GM10847 (cell line): ENCODE data around the gene BRINP3.

Experiments used
- POLR2A ChIP-seq: IDR thresholded peaks from 2 replicates; pipeline ENCODE4 v1.6.1; 2011; ENCODE audit not compliant: insufficient read length; ENCODE audit errors: extremely low read depth

Gene BRINP3

DNA sequence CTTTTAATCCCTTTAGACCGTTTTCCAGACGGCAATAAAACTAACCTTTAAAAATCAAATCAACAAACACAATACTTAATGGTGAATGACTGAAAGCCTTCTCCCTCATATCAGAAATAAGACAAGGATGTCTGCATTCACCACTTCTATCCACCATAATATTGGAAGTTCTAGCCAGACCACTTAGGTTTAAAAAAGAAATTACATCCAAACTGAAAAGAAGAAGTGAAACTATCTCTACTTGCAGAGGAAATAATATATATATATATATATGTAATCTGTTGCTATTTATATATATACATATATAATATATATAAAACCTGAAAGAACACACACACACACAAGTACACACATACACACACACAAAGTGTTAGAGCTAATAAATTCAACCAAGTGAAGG, 100.4 kb downstream of the BRINP3 start:
- no peak for TF ChIP-seq POLR2A

DNA sequence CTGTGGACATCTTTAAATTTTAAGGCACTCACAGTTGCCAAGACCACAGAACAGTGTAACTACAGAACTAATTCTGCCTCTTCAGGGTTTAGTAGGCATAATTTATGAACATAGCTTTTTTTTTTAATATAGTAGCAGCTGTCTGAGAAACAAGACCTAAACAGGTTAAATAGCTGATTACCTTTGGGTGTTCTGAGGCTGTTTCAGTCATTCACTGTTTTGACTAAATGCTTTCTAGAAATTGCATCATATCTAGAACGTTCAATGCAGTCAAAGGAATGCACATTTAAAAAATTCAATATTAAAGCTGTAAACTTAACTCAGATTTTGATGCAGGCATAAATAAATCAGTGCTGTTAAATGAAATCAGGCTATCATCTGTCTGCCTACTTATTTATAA, 101.6 kb downstream of the BRINP3 start:
- no peak for TF ChIP-seq POLR2A

GRCh38 chr1:190373705-190374336, 103.8 kb downstream of the BRINP3 start:
- TF ChIP-seq POLR2A, result no peak

- TF ChIP-seq POLR2A, result no peak
These were observed 110.5 kb downstream of the BRINP3 start for GRCh38 chr1:190367200-190367599.

DNA sequence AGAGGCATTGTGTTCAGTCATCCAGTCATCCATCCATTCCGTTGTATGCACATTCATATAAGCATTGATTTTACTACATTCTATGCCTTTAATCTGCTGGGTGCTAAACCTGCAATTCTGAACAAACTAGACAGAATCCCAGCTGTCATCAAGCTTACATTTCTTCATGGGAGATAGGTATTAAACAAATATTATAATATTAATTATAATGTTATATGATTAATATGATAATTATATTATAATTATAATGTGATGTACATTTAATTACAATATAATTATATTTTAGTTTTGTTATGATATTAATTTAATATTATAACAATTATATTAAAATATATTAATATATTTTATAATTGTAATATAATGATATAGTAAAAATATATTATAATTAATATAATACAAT, 112.4 kb downstream of the BRINP3 start:
- no peak for TF ChIP-seq POLR2A

GRCh38 chr1:190353538-190354101, 124.0 kb downstream of the BRINP3 start:
- no peak for TF ChIP-seq POLR2A

DNA sequence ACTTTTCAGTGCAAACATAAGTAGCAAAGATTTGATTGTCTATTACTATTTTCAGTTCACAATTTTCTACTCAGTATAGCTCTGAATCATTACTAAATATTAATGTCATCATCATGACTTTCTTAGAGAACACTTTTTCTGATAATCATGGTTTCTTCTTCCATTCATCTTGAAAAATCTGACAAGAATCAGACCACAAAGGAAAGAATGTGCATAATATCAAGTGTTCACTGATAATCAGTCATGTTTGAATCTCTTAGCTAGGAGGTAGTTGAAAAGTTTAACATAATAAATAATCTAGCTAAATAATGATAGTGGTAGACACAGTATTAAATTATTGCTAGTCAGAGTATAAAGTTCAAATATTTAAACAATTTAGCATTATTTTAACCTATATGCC, 133.2 kb downstream of the BRINP3 start:
- TF ChIP-seq POLR2A, result no peak

DNA sequence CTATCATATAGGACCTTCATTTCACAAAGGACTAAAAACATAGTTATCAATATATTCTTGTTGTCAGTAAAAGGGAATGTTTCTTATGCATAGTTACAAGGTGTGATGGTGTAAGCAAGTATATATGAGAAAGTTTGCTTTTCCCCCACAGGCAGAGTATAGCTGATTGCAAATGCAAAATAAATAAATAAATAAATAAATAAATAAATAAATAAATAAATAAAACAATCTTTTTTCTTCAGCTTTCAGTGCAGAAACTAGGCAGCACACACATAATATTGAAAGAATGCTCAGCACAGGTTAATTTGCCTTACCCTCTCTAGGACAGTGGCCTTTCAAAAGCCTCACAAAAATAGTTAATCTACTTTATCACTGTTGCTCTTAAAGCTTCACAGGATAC, 138.8 kb downstream of the BRINP3 start:
- no peak for TF ChIP-seq POLR2A

DNA sequence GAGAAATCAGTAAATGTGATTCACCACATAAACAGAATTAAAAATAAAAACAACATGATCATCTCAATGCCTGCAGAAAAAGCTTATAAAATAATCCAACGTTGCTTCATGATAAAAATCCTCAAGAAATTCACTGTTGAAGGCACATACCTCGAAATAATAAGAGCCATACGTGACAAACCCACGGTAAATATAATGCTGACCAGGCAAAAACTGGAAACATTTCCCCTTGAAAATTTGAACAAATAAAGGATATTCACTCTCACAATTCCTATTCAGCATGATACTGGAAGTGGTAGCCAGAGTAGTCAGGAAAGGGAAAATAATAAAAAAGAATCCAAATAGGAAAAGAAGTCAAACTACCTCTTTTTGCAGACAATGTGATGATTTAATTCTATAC, 148.8 kb downstream of the BRINP3 start:
- TF ChIP-seq POLR2A, result no peak

- TF ChIP-seq POLR2A, result no peak
These were observed 149.3 kb downstream of the BRINP3 start for GRCh38 chr1:190328361-190328760.

GRCh38 chr1:190327271-190327670, 150.4 kb downstream of the BRINP3 start:
- no peak for TF ChIP-seq POLR2A

DNA sequence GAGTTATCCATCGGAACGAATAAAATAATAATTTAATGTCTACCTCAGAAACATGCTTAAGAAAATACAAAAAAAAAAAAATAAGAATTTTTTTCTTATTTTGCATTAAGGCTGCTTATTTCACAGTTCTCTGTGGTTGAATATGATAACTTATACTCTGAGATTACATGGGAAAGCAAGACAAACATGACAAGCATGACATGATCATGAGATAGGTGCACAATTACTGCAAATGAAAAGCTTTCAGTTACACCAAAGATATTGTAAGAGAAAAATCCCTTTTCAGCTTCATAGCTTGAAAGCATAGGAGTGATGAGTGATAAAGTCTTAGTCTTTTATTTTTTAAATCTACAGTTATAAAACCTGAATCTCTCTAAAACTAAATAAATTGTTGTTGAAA, 154.1 kb downstream of the BRINP3 start:
- TF ChIP-seq POLR2A, result no peak

- TF ChIP-seq POLR2A, result no peak
These were observed 155.4 kb downstream of the BRINP3 start for GRCh38 chr1:190322274-190322673.

GRCh38 chr1:190320952-190321351, 156.7 kb downstream of the BRINP3 start:
- no peak for TF ChIP-seq POLR2A

- TF ChIP-seq POLR2A, result no peak
These were observed 164.9 kb downstream of the BRINP3 start for GRCh38 chr1:190312763-190313162.

- no peak for TF ChIP-seq POLR2A
These were observed 174.2 kb downstream of the BRINP3 start for GRCh38 chr1:190303501-190303900.

DNA sequence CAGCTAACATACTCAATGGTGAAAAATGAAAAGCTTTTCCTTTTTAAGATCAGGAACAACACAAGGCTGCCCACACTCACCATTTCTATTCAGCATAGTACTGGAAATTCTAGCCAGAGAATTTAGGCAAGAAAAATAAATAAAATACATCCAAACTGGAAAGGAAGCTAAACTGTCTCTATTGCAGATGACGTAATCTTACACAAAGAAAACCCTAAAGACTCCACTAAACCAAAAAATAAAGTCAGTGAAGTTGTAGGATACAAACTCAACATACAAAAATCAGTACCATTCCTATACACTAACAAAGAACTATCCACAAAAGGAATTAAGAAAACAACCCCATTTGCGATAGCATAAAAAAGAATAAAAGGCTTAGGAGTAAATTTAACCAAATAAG, 181.2 kb downstream of the BRINP3 start:
- no peak for TF ChIP-seq POLR2A
